Measurements from ENCODE around the gene RGS3.

DNA sequence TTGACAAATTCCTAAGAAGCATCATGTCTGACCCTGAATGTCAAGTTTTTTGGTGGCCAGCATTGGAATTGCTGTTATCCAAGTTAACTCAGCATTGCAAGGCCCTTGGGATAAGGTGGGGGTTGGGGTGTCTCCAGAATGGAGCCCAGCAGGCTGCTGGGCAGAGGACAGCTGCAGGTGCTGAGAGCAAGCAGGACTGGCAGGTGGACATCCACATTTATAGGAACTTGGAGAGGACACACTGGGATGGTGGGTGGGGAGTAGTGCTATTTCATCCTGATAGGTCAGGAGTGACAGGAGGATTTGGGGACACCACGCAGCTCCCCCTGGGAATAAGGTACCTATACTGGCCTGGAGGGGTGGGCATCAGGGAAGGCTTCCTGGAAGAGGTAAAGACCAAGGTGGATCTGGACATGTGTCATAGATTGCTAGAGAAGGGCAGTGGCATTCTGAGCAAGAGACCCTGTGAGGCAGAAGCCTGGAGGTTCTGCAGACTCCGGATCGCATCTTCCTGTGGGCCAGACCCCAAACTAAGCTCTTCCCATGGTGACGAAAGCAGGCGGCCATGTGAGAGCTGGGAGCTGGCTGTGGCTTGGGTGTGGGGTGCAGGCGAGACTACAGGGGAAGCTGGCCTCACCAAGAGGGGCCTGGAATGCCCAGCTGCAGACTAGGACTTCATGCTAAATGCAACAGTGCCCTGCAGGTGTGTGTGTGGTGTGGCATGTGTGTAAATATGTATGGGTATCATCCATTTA is 148.1 kb downstream of the RGS3 start:
- TF ChIP-seq, protein P1, sequence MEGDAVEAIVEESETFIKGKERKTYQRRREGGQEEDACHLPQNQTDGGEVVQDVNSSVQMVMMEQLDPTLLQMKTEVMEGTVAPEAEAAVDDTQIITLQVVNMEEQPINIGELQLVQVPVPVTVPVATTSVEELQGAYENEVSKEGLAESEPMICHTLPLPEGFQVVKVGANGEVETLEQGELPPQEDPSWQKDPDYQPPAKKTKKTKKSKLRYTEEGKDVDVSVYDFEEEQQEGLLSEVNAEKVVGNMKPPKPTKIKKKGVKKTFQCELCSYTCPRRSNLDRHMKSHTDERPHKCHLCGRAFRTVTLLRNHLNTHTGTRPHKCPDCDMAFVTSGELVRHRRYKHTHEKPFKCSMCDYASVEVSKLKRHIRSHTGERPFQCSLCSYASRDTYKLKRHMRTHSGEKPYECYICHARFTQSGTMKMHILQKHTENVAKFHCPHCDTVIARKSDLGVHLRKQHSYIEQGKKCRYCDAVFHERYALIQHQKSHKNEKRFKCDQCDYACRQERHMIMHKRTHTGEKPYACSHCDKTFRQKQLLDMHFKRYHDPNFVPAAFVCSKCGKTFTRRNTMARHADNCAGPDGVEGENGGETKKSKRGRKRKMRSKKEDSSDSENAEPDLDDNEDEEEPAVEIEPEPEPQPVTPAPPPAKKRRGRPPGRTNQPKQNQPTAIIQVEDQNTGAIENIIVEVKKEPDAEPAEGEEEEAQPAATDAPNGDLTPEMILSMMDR (conservative IDR thresholded peaks at IDR 0.05; ENCODE audit: low read length): no peak
- TF ChIP-seq EZH2phosphoT487 (IDR thresholded peaks at IDR 0.05; ENCODE audit: borderline replicate concordance, low read depth, low read length): no peak
